ENCODE data around the gene HRNR.

DNA sequence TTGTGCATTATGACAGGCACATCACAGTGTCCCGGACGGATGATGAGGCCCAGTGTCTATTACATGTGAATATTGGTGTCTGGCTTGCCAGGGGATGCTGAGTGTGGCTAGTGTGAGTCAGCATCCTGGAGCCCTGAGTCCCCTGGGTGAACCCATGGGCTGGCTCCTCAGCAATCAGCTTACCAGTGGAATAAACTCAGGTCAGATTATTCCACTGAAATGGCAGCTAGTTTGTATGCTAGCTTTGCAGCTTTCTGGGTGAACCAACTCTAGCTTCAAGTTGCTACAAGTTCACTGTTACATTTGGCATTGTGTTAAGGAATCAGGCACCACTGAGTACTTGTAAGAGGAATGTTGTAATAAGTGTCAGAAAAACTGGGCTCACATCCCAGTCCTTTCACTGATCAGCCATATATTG, 41.0 kb downstream of the HRNR start:
- TF ChIP-seq, protein P1, sequence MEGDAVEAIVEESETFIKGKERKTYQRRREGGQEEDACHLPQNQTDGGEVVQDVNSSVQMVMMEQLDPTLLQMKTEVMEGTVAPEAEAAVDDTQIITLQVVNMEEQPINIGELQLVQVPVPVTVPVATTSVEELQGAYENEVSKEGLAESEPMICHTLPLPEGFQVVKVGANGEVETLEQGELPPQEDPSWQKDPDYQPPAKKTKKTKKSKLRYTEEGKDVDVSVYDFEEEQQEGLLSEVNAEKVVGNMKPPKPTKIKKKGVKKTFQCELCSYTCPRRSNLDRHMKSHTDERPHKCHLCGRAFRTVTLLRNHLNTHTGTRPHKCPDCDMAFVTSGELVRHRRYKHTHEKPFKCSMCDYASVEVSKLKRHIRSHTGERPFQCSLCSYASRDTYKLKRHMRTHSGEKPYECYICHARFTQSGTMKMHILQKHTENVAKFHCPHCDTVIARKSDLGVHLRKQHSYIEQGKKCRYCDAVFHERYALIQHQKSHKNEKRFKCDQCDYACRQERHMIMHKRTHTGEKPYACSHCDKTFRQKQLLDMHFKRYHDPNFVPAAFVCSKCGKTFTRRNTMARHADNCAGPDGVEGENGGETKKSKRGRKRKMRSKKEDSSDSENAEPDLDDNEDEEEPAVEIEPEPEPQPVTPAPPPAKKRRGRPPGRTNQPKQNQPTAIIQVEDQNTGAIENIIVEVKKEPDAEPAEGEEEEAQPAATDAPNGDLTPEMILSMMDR (conservative IDR thresholded peaks at IDR 0.05 in 1 of 2, IDR thresholded peaks at IDR 0.05 in 1 of 2; ENCODE audit: extremely low read depth in 1 of 2, insufficient read depth in 1 of 2, low read depth in 1 of 2, low read length in 2 of 2): no peak
- no peak for TF ChIP-seq EZH2 (IDR thresholded peaks at IDR 0.05; ENCODE audit: borderline replicate concordance, low read length)
